Measurements from ENCODE around the gene DHX57.
"Not testable (repeated sequence)": the region's sequence is repeated elsewhere in the genome, so short reads cannot be mapped to it uniquely, and the experiment has no call there.

The DHX57 gene

DNA sequence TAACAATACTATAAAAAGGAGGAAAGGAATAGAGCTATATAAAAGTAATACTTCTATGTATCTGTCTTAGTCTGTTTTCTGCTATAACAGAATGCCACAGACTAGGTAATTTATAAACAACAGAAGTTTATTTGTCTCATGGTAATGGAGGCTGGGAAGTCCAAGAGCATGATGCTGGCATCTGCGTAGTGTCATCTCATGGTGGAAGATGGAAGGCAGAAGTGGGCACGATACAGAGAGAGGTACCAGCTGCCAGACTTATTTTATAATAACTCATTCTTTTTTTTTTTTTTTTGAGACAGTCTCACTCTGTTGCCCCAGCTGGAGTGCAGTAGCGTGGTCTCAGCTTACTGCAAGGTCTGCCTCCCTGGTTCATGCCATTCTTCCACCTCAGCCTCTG is 4.3 kb downstream of the DHX57 start:
- DNase-seq (ENCODE audit: low read depth in 2 of 2) = no peak

DNA sequence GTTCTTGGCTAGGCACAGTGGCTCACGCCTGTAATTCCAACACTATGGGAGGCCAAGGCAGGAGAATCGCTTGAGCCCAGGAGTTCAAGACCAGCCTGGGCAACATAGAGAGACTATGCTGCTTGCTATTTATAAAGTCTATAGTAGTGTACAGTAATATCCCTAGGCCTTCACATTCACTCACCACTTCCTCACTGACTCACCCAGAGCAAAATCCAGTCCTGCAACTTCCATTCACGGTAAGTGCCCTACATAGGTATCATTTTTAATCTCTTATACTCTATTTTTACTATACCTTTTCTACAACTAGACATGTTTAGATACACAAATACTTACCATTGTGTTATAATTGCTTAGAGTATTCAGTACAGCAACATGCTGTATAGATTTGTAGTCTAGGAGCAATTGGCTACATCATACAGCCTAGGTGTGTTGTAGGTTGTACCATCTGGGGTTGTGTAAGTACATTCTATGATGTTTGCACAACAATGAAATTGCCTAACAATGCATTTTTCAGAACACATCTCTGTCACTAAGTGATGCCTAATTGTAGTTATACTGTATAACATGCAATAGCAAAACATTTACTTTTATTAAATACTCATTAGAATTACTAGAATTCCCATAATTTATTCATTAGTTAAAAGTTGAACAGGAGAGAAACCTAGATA is 8.8 kb downstream of the DHX57 start:
- no peak for DNase-seq (ENCODE audit: low read depth in 2 of 2)

DNA sequence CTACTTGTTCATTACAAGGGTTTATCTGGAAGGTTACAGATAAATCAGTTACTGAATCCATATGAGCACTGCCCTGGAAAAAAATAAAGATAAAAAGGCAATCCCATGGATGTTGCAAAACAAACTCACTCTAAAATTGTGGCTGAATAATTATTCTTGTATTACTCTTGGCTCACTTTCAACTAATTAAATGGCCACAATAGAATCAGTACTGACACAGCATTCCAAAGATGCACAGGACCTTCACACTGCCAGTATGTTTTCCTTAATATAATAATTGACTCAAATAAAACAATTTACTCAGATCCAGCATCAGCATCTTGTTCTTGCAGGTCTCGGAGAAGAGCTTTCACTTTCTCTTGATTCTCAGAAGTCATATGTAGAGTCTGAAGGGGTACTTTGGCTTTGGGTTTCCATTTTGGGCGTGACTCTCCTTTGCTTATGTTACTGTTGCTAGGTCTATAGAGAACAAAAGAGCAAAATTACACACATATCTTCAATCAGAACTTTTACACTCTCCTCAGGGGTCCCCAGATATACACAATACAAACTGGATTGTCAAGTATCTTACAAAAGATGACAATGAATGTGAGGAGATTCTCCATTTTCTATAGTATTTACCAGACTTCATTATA is 12.6 kb downstream of the DHX57 start:
- DNase-seq (ENCODE audit: low read depth in 2 of 2) = no peak

DNA sequence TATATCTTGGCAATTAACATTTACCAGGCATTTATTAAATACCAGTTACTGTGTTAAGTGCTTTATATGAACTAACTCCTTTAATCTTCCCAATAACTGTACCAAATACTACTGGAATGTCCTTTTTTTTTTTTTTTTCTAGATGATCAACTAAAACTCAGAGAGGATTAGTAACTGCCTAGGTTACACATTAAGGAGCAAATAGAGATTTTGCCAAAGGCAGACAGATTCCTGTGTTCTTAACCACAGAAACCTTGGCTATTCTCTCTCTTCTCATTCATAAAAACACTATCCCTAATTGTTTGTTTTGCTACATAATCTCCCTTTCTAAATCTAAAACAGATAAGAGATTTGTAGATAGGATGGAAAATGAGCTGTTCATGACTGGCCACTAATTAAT is 13.3 kb downstream of the DHX57 start:
- no peak for DNase-seq (ENCODE audit: low read depth in 2 of 2)

DNA sequence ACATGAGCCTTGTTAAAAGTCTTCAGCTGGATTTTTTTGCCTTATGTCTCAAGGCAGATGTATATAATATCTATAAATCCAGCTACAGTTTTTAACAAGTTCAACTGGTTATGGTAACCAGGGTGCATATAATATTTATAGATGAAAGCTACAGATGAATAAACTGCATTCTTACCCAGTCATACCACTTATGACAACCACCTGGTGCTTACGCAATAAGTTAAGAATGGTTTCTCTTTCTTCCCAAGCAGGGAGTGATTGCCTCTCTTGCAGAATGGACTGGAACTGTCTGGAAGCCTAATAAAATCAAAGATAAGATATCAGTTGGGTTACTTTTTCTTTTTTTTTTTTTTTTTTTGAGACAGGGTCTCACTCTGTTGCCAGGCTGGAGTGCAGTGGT is 19.6 kb downstream of the DHX57 start:
- no peak for DNase-seq (ENCODE audit: low read depth in 2 of 2)

DNA sequence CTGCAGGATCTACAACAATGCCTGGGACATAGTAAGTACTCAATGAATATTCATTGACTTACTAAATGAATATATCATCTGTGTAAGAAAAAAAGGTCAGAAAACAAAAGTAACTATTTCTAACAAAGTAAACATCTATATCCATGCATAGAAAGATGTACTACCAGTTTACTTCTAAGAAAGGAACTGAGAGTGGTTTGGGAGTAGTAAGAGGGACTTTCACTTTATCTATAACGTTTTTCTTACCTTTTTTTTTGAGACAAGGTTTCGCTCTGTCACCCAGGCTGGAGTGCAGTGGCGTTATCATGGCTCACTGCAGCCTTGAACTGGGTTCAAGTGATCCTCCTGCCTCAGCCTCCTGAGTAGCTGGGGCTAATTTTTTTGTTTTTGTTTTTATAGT is 25.7 kb downstream of the DHX57 start:
- no peak for DNase-seq (ENCODE audit: low read depth in 2 of 2)

DNA sequence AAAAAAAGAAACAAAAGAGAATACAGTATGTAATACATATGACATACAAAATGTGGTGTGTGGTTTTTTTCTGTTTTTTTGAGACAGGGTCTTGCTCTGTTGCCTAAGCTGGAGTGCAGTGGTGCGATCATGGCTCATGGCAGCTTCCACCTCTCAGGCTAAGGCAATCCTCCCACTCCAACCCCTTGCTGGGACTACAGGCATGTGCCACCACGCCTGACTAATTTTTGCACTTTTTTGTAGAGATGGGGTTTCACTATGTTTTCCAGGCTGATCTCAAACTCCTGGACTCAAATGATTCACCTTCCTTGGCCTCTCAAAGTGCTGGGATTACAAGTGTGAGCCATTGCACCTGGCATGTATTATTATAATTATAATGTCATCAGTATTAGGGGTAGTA is 38.9 kb downstream of the DHX57 start:
- no peak for DNase-seq (ENCODE audit: low read depth in 2 of 2)

DNA sequence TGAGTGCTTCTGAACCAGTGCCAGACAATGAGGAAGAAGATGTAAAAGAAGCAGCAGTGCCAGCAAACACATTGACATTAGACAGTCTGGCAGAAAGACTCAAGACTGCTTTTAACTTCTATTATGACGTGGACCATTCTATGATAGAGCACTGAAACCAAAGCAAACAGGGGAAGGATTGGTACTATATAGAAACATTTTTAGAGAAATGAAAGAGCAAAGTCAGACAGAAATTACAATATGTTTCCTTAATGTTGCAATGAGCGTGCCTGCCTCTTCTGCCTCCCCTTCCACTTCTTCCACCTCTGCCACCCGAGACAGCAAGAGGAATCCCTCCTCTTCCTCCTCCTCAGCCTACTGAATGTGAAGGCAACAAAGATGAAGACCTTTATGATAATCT is 39.7 kb downstream of the DHX57 start:
- no peak for DNase-seq (ENCODE audit: low read depth in 2 of 2)

DNA sequence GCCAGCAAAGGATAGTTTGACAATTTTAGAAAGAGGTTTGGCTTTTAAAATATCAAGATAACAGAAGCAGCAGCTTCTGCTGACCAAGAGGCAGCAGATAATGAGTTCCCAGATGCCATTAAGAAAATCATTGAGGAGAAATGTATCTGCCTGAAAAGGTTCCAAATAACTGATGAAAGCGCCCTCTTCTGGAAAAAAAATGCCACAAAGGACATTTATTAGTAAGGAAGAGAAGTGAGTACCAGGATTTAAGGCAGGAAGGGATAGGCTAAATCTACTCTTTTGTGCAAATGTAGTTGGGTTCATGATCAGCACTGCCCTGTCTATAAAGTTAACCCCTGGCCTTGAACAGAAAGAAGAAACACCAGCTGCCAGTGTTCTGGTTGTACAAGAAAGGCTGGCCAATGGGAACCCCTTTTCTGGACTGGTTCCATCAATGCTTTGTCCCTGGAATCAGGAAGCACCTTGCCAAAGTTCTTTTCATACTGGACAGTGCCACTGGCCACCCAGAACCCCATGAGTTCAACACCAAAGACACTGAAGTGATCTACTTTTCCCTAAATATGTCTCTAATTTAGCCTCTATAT is 40.6 kb downstream of the DHX57 start:
- no peak for DNase-seq (ENCODE audit: low read depth in 2 of 2)

DNA sequence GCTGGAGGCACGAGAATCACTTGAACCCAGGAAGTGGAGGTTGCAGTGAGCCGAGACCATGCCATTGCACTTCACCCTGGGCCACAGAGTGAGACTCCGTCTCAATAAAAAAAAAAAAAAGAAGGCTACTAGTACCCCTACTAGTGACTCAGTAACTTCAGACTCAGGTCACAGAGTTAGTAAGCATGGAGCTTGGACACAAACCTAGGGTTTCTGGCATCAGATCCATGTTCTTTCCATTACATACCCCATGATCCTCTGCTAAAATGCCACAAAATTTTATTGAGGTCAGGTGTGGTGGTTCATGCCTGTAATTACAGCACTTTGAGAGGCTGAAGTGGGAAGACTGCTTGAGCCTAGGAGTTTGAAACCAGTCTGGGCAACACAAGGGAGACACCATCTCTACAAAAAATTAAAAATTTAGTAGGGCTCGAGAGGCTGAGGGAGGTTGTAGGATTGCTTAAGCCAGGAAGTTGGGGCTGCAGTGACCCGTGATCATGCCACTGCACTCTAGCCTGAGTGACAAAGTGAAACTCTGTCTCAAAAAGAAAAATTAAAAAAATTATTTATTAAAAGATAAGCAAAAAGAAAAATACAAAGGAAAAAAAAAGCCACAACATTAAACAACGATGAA is 45.1 kb downstream of the DHX57 start:
- no peak for DNase-seq (ENCODE audit: low read depth in 2 of 2)

DNA sequence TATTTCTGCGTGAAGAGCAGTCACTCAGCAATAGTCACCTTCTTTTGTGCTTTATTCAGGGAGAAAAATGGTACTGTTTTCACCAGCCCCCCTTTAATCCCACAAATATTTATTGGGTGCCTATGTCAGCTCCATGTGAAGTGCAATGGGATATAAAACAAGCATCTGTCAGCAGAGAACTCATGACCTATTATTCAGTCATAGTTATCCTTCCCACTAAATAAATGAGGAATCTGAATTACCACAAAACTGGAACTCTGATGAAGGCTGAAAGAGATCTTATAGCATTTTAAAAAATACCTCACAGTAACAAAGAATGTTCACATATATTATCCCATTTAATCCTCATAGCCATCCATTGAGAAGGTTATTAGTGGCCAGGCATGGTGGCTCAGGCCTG is 45.8 kb downstream of the DHX57 start:
- DNase-seq (ENCODE audit: low read depth in 2 of 2) = no peak

DNA sequence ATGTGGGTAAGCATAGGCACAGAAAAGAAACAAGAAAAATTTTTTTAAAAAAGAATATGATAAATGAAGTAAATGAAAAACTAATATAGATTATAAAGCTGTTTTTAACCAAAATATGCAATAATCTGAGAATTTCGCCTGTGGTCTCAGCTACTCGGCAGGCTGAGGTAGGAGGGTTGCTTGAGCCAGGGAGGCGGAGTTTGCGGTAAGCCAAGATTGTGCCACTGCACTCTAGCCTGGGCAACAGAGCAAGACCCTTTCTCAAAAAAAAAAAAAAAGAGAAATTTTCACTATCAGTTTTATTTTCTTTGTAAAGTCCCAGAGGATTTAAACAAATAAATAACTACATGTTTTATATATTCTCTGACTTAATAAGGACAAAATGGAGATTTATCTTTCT is 47.3 kb downstream of the DHX57 start:
- DNase-seq (ENCODE audit: low read depth in 2 of 2) = no peak

DNA sequence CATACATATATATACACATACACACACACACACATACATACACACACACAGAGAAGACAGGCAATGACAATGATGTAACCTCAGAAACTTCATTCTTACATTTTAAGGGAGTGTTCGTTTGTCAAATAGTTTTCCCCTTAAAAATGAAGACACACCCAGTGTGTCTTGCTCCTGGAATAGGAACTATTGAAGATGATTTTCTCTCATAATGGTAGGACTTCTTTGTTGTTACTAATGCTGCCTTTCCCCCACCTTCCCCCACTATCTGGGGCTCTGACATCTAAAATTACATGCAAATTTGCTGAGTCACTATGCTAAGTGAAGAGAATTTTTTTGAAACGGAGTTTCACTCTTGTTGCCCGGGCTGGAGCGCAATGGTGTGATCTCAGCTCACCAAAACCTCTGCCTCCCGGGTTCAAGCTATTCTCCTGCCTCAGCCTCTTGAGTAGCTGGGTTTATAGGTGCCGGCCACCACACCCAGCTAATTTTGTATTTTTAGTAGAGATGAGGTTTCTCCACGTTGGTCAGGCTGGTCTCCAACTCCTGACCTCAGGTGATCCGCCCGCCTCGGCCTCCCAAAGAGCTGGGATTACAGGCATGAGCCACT is 48.1 kb downstream of the DHX57 start:
- DNase-seq (ENCODE audit: low read depth in 2 of 2) = not testable (repeated sequence)

DNA sequence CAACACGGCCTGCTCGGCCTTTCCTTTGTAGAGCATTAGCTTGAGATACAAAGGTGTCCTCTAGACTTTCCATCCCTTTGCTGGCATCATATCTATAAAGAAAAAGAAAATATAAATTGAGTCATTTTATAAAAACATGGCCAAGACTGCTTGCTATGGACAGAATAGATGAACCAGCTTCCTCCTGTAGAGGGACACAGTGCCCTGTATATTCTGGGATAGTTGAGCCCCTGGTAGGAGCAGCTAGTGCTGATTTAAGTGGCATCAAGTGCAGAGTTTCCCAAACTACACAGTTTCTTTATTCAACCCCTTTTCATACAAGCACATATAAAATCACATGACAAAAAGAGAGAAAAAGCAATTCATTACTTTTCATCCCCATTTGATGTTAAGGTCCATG is 49.8 kb downstream of the DHX57 start:
- no peak for DNase-seq (ENCODE audit: low read depth in 2 of 2)

DNA sequence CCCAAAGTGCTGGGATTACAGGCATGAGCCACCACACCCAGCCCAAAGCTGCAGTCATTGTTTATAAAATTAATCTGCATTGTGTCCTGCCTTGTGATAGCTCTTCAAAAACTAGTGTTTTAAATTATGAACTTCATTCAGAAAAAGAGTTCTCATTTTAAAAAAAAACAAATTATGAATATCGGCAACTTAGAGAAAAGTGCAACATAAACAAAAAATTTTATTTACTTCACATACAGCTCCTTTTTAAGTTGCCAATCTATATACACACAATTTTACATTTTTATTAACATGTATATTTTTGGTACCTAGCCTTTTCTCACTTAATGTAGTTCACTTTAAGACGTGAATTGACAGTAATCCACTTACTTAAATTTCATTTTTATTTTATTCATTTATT is 50.8 kb downstream of the DHX57 start:
- no peak for DNase-seq (ENCODE audit: low read depth in 2 of 2)

DNA sequence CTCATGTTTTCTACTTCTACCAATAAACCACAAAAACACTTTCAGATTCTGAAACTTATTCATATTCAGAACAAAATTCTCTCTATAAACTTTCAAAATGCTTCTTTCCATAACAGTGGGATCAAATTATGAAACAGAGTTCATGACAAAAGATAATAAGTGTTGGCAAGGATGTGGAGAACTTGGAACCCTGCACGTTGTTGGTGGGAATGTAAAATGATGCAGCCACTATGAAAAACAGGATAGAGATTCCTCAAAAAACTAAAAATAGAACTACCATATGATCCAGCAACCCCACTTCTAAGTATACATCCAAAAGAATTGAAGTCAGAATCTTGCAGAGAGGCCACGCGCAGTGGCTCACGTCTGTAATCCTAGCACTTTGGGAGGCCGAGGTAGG is 52.3 kb downstream of the DHX57 start:
- DNase-seq (ENCODE audit: low read depth in 2 of 2) = no peak

DNA sequence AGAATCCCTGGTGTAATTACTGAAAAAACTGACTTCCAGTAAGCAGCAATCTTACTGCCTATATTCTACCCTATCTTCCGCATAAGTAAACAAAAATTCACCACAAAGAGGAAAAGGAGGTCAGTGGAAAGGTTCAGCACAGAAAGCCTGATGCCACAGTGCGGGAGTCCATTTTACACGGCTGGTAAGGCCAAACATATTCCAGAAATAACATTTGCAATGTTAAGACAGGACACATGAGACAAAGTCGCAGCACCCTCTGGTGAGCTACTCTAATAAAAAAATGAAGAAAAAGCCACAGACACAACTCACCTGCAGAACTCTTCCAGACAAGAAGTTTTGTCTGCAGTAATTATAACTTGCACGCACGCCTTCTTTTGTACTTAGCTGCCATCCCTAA is 57.2 kb downstream of the DHX57 start:
- no peak for DNase-seq (ENCODE audit: low read depth in 2 of 2)

DNA sequence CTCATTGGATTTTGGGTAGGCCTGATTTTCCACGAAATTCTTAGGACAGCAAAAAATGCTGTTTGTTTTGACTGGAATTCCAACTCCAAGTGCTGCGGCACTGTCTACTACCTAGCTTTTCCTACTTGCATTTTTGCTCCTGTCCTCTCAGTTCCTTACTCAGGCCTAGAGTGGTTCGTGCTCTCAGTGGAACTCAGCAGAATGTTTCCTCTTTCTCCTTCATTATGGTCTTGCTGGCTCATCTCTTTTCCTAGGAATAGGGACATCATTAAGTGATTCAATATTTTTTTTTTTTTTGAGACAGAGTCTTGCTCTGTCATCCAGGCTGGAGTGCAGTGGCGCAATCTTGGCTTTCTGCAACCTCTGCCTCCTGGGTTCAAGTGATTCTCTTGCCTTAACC is 59.8 kb downstream of the DHX57 start:
- no peak for DNase-seq (ENCODE audit: low read depth in 2 of 2)

DNA sequence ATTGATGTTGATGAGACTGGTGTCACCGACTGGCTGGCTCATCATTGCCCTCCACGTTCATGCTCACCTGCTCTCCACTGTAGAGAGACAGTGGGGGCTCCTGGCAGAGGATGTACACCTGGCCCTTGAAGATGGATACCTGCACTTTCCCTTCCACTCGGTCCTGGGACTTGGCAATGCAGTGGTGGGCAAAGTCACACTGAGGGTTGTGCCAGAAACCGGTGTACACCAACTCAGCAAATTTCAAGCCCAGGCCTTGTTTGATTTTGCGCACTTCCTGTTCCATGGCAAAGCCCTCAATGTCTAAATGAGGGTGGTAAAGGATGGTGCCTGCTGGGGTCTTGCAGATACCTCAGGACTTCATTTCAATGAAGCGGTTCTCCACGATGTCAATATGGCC is 65.2 kb downstream of the DHX57 start:
- no peak for DNase-seq (ENCODE audit: low read depth in 2 of 2)

DNA sequence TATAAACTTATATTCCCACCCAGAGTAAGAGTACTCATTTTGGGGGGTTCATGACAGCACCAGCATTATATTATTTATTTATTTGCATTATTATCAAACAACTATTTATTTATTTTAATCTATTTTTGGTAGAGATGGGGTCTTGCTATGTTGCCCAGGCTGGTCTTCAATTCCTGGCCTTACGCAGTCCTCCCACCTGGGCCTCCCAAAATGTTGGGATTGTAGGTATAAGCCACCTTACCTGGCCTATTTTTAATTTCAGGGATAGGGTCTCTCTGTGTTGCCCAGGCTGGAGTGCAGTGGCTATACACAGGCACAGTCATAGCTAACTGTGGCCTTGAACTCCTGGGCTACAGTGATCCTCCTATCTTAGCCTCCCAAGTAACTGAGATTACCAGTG is 67.1 kb downstream of the DHX57 start:
- no peak for DNase-seq (ENCODE audit: low read depth in 2 of 2)

DNA sequence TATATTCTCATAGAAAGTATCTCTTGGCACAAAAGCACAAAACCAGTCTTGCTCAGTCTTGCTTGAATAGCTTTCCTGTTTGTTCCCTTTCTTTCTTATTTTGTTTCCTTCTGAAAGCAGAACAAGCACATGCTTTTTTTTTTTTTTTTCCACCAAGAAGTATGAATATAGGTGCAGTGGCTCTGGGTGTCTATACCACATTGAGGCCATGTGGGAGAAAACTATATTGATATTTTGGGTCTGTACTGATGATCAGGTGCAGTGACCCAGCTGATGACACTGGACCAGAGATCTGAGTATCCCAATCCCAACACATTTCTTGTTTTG is 69.0 kb downstream of the DHX57 start:
- no peak for DNase-seq (ENCODE audit: low read depth in 2 of 2)

DNA sequence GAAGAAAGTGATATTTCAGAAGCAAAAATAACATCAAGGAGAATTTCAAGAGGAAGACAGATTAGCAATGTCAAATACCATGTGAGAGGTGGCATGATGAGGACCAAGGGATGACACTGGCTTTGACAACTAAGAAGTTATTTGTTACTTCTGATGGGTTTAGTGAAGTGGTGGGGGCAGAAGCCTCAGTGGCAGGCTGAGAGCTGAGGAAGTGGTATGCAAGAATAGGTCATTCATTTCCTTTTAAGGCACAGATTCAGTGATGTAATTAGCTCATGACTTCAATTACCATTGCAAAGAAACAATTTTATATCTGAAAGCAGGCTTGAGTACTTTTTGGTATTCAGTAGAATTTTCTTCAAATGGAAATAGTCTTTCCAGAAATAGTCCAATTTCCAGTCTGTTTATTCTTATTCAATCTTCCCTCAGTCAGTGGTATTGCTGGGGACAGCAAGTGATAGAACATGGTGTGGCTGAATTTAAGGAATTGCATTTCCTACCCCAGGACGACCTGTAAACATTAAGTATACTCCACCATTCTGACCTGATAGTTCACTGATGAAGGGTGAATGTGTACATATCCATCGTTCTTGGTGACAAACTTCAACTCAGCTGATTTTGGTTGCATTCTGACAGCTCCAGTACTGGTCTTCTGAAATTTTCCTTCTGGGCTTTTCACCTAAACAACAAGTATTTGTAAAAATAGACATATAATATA is 69.6 kb downstream of the DHX57 start:
- no peak for DNase-seq (ENCODE audit: low read depth in 2 of 2)
